DOHH2 (cell line): ENCODE data around the gene MYOF.

ENCODE experiments used
- CTCF ChIP-seq: fragments of 200-600 bp; sonication (generic); IDR thresholded peaks from one replicate; pipeline ENCODE4 v1.5.1; 2014; ENCODE audit warnings: antibody characterized with exemption, mild to moderate bottlenecking, low read depth, low read length; ENCODE audit not compliant: poor library complexity, severe bottlenecking
- EZH2phosphoT487 ChIP-seq: fragments of 200-600 bp; sonication (generic); IDR thresholded peaks from 2 replicates; pipeline ENCODE4 v1.6.1; 2017; ENCODE audit warnings: borderline replicate concordance, mild to moderate bottlenecking, antibody characterized with exemption, low read length, moderate library complexity, mixed read lengths

- TF ChIP-seq CTCF, result no peak
- no peak for TF ChIP-seq EZH2phosphoT487
These were observed 41.5 kb downstream of the MYOF start for GRCh38 chr10:93440591-93441091.
